Small intestine (tissue), 7 donors: Measurements from ENCODE around the gene TSC22D2. TPM values are rescaled to one million over a fixed set of nuclear protein-coding genes. Genes with fewer than 3 reads are reported as not detected.

ENCODE experiments used
- DNase-seq, 2 donors: peaks; one replicate each; pipeline versions ENCODE4 v3.0.0 to v3.0.0-alpha.2; 2013
- FAIRE-seq: peaks from 2 replicates; lab custom pipeline; 2012; peaks lifted over from hg19 to GRCh38; lab: Jason Lieb, UNC
- H3K27ac ChIP-seq, 3 donors: one replicate each; pipeline ENCODE4 v1.5.1; 2013; ENCODE audit warnings: low read length in 2 of 3, mild to moderate bottlenecking in 2 of 3, control low read depth in 1 of 3, inconsistent platforms in 1 of 3, low read depth in 1 of 3, moderate library complexity in 1 of 3
- H3K27me3 ChIP-seq, 3 donors: one replicate each; pipeline ENCODE4 v1.6.1; 2013; ENCODE audit warnings: low read length in 3 of 3, inconsistent platforms in 1 of 3; ENCODE audit not compliant: control insufficient read depth in 3 of 3, insufficient read depth in 3 of 3
- H3K36me3 ChIP-seq, 3 donors: one replicate each; pipeline ENCODE4 v1.6.1; 2013; ENCODE audit warnings: low read length in 3 of 3, inconsistent platforms in 1 of 3, low read depth in 1 of 3, mild to moderate bottlenecking in 1 of 3, moderate library complexity in 1 of 3; ENCODE audit not compliant: control insufficient read depth in 3 of 3, insufficient read depth in 2 of 3
- H3K4me1 ChIP-seq, 3 donors: one replicate each; pipeline ENCODE4 v1.6.1; 2013; ENCODE audit warnings: low read length in 2 of 3, inconsistent platforms in 1 of 3, low read depth in 1 of 3, mild to moderate bottlenecking in 1 of 3, moderate library complexity in 1 of 3; ENCODE audit not compliant: control insufficient read depth in 3 of 3, insufficient read depth in 2 of 3
- H3K4me3 ChIP-seq, 3 donors: one replicate each; pipeline ENCODE4 v1.5.1; 2013; ENCODE audit warnings: low read length in 3 of 3, control low read depth in 1 of 3, inconsistent platforms in 1 of 3, low read depth in 1 of 3, mild to moderate bottlenecking in 1 of 3, moderate library complexity in 1 of 3
- H3K9me3 ChIP-seq, 2 donors: one replicate each; pipeline ENCODE4 v1.6.1; 2013; ENCODE audit warnings: low read depth in 1 of 2, low read length in 1 of 2; ENCODE audit not compliant: control insufficient read depth in 2 of 2, insufficient read depth in 1 of 2
- WGBS, 3 donors: extraction: QIAGEN DNeasy Blood & Tissue Kit; methylation state at CpG; one replicate each; pipeline ENCODE4 v1.1.7; 2013; 5-methylcytosine and 5-hydroxymethylcytosine counted together
- polyA plus RNA-seq, 4 donors: library from polyadenylated mRNA; stranded (reverse) in 3 of 4; unstranded in 1 of 4; fragments of 200-250 nt in 3 of 4; fragments of 120-200 nt in 1 of 4; gene quantifications; one replicate each; pipeline versions ENCODE4 v1.2.1 to v1.2.3, GENCODE V29; 2013
- donor health status: healthy with polysubstance abuse.
- donor health status: control.
- donor health status: control.
- donor health status: Bipolar disorder and iron deficiency.
- donor health status: healthy.

Gene TSC22D2
- polyA plus RNA-seq, 4 donors, result 5.9 to 48.7 (median 7.5) TPM

- WGBS, 3 donors, result 85 to 94% (median 92%) methylated on average over 1 of the region's 1 CpG
- Histone ChIP-seq H3K4me1 (peaks cover 0 to 13% (median 4%) of the 10 kb centered on the region in 3 donors), H3K4me3 (no peak overlapping the region), H3K27ac (peak overlapping the region in 1 of 3 donors; percentile 40), H3K36me3 (peaks cover 0 to 6% (median 0%) of the 10 kb centered on the region in 3 donors), H3K27me3 (no peaks in the 10 kb centered on the region), H3K9me3 (no peaks in the 10 kb centered on the region)
- FAIRE-seq (no peak), DNase-seq (peak; percentile 23 to 54)
These were observed 43.4 kb downstream of the TSC22D2 start for GRCh38 chr3:150451329-150452048.

- no peaks in the 10 kb centered on the region for H3K9me3 ChIP-seq
- peaks cover 0 to 6% (median 0%) of the 10 kb centered on the region in 3 donors for H3K4me1 ChIP-seq
- peaks cover under 1 to 8% (median under 1%) of the 10 kb centered on the region in 3 donors for H3K36me3 ChIP-seq
- no peak overlapping the region for H3K4me3 ChIP-seq
- DNase-seq, result no peak
- H3K27ac ChIP-seq, result no peak overlapping the region
- 79 to 91% (median 89%) methylated on average over 4 of the region's 4 CpGs for WGBS, 3 donors
- no peak for FAIRE-seq
- no peaks in the 10 kb centered on the region for H3K27me3 ChIP-seq
These were observed 45.3 kb downstream of the TSC22D2 start for GRCh38 chr3:150453353-150453752.

GRCh38 chr3:150454085-150454484, 46.0 kb downstream of the TSC22D2 start:
- no peaks in the 10 kb centered on the region for H3K27me3 ChIP-seq
- H3K36me3 ChIP-seq, result peaks cover 4 to 10% (median 4%) of the 10 kb centered on the region in 3 donors
- H3K27ac ChIP-seq, result no peak overlapping the region
- WGBS, 3 donors, result 77 to 91% (median 80%) methylated on average over 2 of the region's 2 CpGs
- peaks cover 0 to 6% (median 0%) of the 10 kb centered on the region in 3 donors for H3K4me1 ChIP-seq
- no peaks in the 10 kb centered on the region for H3K9me3 ChIP-seq
- FAIRE-seq, result no peak
- no peak overlapping the region for H3K4me3 ChIP-seq
- peak in 1 of 2 donors; percentile 11 for DNase-seq

- H3K9me3 ChIP-seq, result no peaks in the 10 kb centered on the region
- H3K36me3 ChIP-seq, result peaks cover 4 to 10% (median 4%) of the 10 kb centered on the region in 3 donors
- FAIRE-seq (peak; percentile 23), DNase-seq (no peak)
- 93 to 96% (median 94%) methylated on average over 1 of the region's 1 CpG for WGBS, 3 donors
- H3K27me3 ChIP-seq, result no peaks in the 10 kb centered on the region
- no peak overlapping the region for H3K27ac ChIP-seq
- no peak overlapping the region for H3K4me3 ChIP-seq
- H3K4me1 ChIP-seq, result peaks cover 0 to 6% (median 0%) of the 10 kb centered on the region in 3 donors
These were observed 46.5 kb downstream of the TSC22D2 start for GRCh38 chr3:150454622-150455021.

GRCh38 chr3:150455341-150455740, 47.2 kb downstream of the TSC22D2 start:
- no peaks in the 10 kb centered on the region for H3K9me3 ChIP-seq
- H3K27me3 ChIP-seq, result no peaks in the 10 kb centered on the region
- H3K4me3 ChIP-seq, result no peak overlapping the region
- peaks cover 0 to 6% (median 0%) of the 10 kb centered on the region in 3 donors for H3K4me1 ChIP-seq
- H3K36me3 ChIP-seq, result peaks cover 4 to 10% (median 4%) of the 10 kb centered on the region in 3 donors
- H3K27ac ChIP-seq, result no peak overlapping the region
- 31 to 48% (median 46%) methylated on average over 1 of the region's 1 CpG for WGBS, 3 donors
- FAIRE-seq (no peak), DNase-seq (no peak)

- Histone ChIP-seq H3K9me3 (no peaks in the 10 kb centered on the region), H3K27ac (no peak overlapping the region), H3K4me3 (no peak overlapping the region), H3K36me3 (peaks cover 4 to 10% (median 4%) of the 10 kb centered on the region in 3 donors), H3K4me1 (peaks cover 0 to 2% (median 0%) of the 10 kb centered on the region in 3 donors), H3K27me3 (no peaks in the 10 kb centered on the region)
- DNase-seq (no peak), FAIRE-seq (no peak)
- 88 to 98% (median 93%) methylated on average over 3 of the region's 3 CpGs for WGBS, 3 donors
These were observed 49.9 kb downstream of the TSC22D2 start for GRCh38 chr3:150458001-150458400.

- Histone ChIP-seq H3K27ac (no peak overlapping the region), H3K4me1 (no peaks in the 10 kb centered on the region), H3K27me3 (no peaks in the 10 kb centered on the region), H3K9me3 (no peaks in the 10 kb centered on the region), H3K4me3 (no peak overlapping the region), H3K36me3 (peaks cover 4 to 10% (median 4%) of the 10 kb centered on the region in 3 donors)
- no peak for DNase-seq
- 94 to 95% (median 95%) methylated on average over 1 of the region's 1 CpG for WGBS, 3 donors
- no peak for FAIRE-seq
These were observed 52.4 kb downstream of the TSC22D2 start for GRCh38 chr3:150460484-150460883.

- FAIRE-seq (no peak), DNase-seq (no peak)
- Histone ChIP-seq H3K27ac (no peak overlapping the region), H3K4me3 (no peak overlapping the region), H3K36me3 (peaks cover 4 to 7% (median 4%) of the 10 kb centered on the region in 3 donors), H3K27me3 (no peaks in the 10 kb centered on the region), H3K4me1 (no peaks in the 10 kb centered on the region), H3K9me3 (no peaks in the 10 kb centered on the region)
- 69 to 80% (median 79%) methylated on average over 4 of the region's 4 CpGs for WGBS, 3 donors
These were observed 53.3 kb downstream of the TSC22D2 start for GRCh38 chr3:150461399-150461798.
